SK-N-SH (cell line): ENCODE results near the gene SKP2.

ENCODE experiments used
- CTCF ChIP-seq: fragments of 200-600 bp; sonication (generic); IDR thresholded peaks from 2 replicates; pipeline ENCODE4 v1.6.1; 2017; ENCODE audit warnings: antibody characterized with exemption, mild to moderate bottlenecking, moderate library complexity
- JUND ChIP-seq: IDR thresholded peaks from 2 replicates; pipeline ENCODE4 v1.4.0; 2012
- MAX ChIP-seq: IDR thresholded peaks from 2 replicates; pipeline ENCODE4 v1.4.0; 2012; ENCODE audit warnings: low read depth
- RAD21 ChIP-seq: IDR thresholded peaks from 2 replicates; pipeline ENCODE4 v1.6.1; 2012; ENCODE audit warnings: mild to moderate bottlenecking, low read length
- SIN3A ChIP-seq: IDR thresholded peaks from 2 replicates; pipeline ENCODE4 v1.6.1; 2012; ENCODE audit warnings: low read depth, mild to moderate bottlenecking, low read length, moderate library complexity, borderline replicate concordance
- TAF1 ChIP-seq: IDR thresholded peaks from 2 replicates; pipeline ENCODE4 v1.6.1; 2012; ENCODE audit warnings: low read depth, mild to moderate bottlenecking, low read length, moderate library complexity, borderline replicate concordance
- TF ChIP-seq, protein P1 (sequence below): fragments of 150-350 bp; IDR thresholded peaks from 2 replicates; pipeline ENCODE4 v1.6.1; 2017; ENCODE audit warnings: antibody characterized with exemption, low read length, low read depth, borderline replicate concordance

GRCh38 chr5:36205329-36205728 is 53.4 kb downstream of the SKP2 start:
- TF ChIP-seq MAX = no peak
- TF ChIP-seq TAF1 = no peak
- TF ChIP-seq SIN3A = no peak
- no peak for TF ChIP-seq CTCF
- TF ChIP-seq RAD21 = no peak
- TF ChIP-seq, protein P1, sequence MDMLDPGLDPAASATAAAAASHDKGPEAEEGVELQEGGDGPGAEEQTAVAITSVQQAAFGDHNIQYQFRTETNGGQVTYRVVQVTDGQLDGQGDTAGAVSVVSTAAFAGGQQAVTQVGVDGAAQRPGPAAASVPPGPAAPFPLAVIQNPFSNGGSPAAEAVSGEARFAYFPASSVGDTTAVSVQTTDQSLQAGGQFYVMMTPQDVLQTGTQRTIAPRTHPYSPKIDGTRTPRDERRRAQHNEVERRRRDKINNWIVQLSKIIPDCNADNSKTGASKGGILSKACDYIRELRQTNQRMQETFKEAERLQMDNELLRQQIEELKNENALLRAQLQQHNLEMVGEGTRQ = no peak
- TF ChIP-seq JUND = no peak
